ENCODE results near the gene MACC1. TPM values are rescaled to one million over a fixed set of nuclear protein-coding genes. Genes with fewer than 3 reads are reported as not detected.

The MACC1 gene
- total RNA-seq, 2 experiments from 2014 or later = 0.10 TPM

GRCh38 chr7:20238194-20238753, 21.1 kb upstream of the MACC1 start:
- no peak for DNase-seq
- H3K27me3 Mint-ChIP-seq = peaks cover 7% of the 10 kb centered on the region
- no peaks in the 10 kb centered on the region for H3K36me3 Mint-ChIP-seq
- intact Hi-C loops (cut with micrococcal nuclease) = loop anchor here (5.0 kb wide), 1 partner anchor 44 kb away; no protein-coding TSS in a partner anchor
- ChIA-PET CTCF (no interaction called here), POLR2A (no interaction called here)
- peaks cover 5% of the 10 kb centered on the region for H3K4me1 Mint-ChIP-seq (ENCODE audit: low read depth)
- H3K27ac Mint-ChIP-seq = no peak overlapping the region
- H3K9me3 Mint-ChIP-seq = no peaks in the 10 kb centered on the region
- H3K4me3 Mint-ChIP-seq = no peak overlapping the region

GRCh38 chr7:20237464-20238193, 20.4 kb upstream of the MACC1 start:
- ChIA-PET CTCF (no interaction called here), POLR2A (interaction anchor here (0.6 kb wide), 1 partner anchor 120 kb away, joined by 3 read pairs; no protein-coding TSS in a partner anchor)
- intact Hi-C loops (cut with micrococcal nuclease) = loop anchor here (5.0 kb wide), 1 partner anchor 45 kb away; no protein-coding TSS in a partner anchor
- Mint-ChIP-seq H3K27ac (no peak overlapping the region), H3K27me3 (peaks cover 7% of the 10 kb centered on the region), H3K4me1 (ENCODE audit: low read depth) (peaks cover 5% of the 10 kb centered on the region), H3K4me3 (no peak overlapping the region), H3K36me3 (no peaks in the 10 kb centered on the region), H3K9me3 (no peaks in the 10 kb centered on the region)
- no peak for DNase-seq

- Mint-ChIP-seq H3K36me3 (no peaks in the 10 kb centered on the region), H3K4me3 (no peak overlapping the region), H3K4me1 (ENCODE audit: low read depth) (peaks cover 5% of the 10 kb centered on the region), H3K27me3 (peaks cover 7% of the 10 kb centered on the region), H3K27ac (no peak overlapping the region), H3K9me3 (no peaks in the 10 kb centered on the region)
- intact Hi-C loops (cut with micrococcal nuclease) = loop anchor here (5.0 kb wide), 1 partner anchor 46 kb away; no protein-coding TSS in a partner anchor
- ChIA-PET POLR2A (no interaction called here), CTCF (no interaction called here)
- DNase-seq = no peak
Measured at GRCh38 chr7:20236790-20237189, 19.6 kb upstream of the MACC1 start.

GRCh38 chr7:20236043-20236442, 18.9 kb upstream of the MACC1 start:
- Mint-ChIP-seq H3K27me3 (peaks cover 7% of the 10 kb centered on the region), H3K4me3 (no peak overlapping the region), H3K36me3 (no peaks in the 10 kb centered on the region), H3K4me1 (ENCODE audit: low read depth) (peaks cover 5% of the 10 kb centered on the region), H3K9me3 (no peaks in the 10 kb centered on the region), H3K27ac (no peak overlapping the region)
- ChIA-PET CTCF (no interaction called here), POLR2A (no interaction called here)
- intact Hi-C loops (cut with micrococcal nuclease) = loop anchor here (5.0 kb wide), 1 partner anchor 46 kb away; no protein-coding TSS in a partner anchor
- DNase-seq = no peak

- Mint-ChIP-seq H3K4me3 (no peak overlapping the region), H3K9me3 (no peaks in the 10 kb centered on the region), H3K27me3 (peaks cover 7% of the 10 kb centered on the region), H3K4me1 (ENCODE audit: low read depth) (peaks cover 5% of the 10 kb centered on the region), H3K27ac (no peak overlapping the region), H3K36me3 (no peaks in the 10 kb centered on the region)
- POLR2A ChIA-PET = no interaction called here
- DNase-seq = no peak
- CTCF ChIA-PET = no interaction called here
- intact Hi-C loops (cut with micrococcal nuclease) = loop anchor here (5.0 kb wide), 1 partner anchor 47 kb away; no protein-coding TSS in a partner anchor
Measured at GRCh38 chr7:20235288-20235687, 18.1 kb upstream of the MACC1 start.

- ChIA-PET CTCF (no interaction called here), POLR2A (no interaction called here)
- Mint-ChIP-seq H3K4me3 (no peak overlapping the region), H3K4me1 (ENCODE audit: low read depth) (no peaks in the 10 kb centered on the region), H3K36me3 (no peaks in the 10 kb centered on the region), H3K9me3 (no peaks in the 10 kb centered on the region), H3K27me3 (peaks cover 7% of the 10 kb centered on the region), H3K27ac (no peak overlapping the region)
- no peak for DNase-seq
- intact Hi-C loops (cut with micrococcal nuclease) = no loop called here
Measured at GRCh38 chr7:20233362-20233761, 16.2 kb upstream of the MACC1 start.

- POLR2A ChIA-PET = no interaction called here
Measured at GRCh38 chr7:20232848-20233247, 15.7 kb upstream of the MACC1 start.

GRCh38 chr7:20229646-20230500, 12.7 kb upstream of the MACC1 start:
- DNase-seq = no peak
- ChIA-PET POLR2A (no interaction called here), CTCF (no interaction called here)
- no peaks in the 10 kb centered on the region for H3K9me3 Mint-ChIP-seq
- intact Hi-C loops (cut with micrococcal nuclease) = no loop called here
- no peak overlapping the region for H3K27ac Mint-ChIP-seq
- H3K4me1 Mint-ChIP-seq (ENCODE audit: low read depth) = no peaks in the 10 kb centered on the region
- H3K36me3 Mint-ChIP-seq = no peaks in the 10 kb centered on the region
- H3K4me3 Mint-ChIP-seq = no peak overlapping the region
- H3K27me3 Mint-ChIP-seq = peaks cover 2% of the 10 kb centered on the region

More at GRCh38 chr7:20232848-20233247, 15.7 kb upstream of the MACC1 start:
- no peaks in the 10 kb centered on the region for H3K9me3 Mint-ChIP-seq
- no peaks in the 10 kb centered on the region for H3K4me1 Mint-ChIP-seq (ENCODE audit: low read depth)
- CTCF ChIA-PET = no interaction called here
- no peak for DNase-seq
- H3K4me3 Mint-ChIP-seq = no peak overlapping the region
- H3K36me3 Mint-ChIP-seq = no peaks in the 10 kb centered on the region
- intact Hi-C loops (cut with micrococcal nuclease) = no loop called here
- H3K27ac Mint-ChIP-seq = no peak overlapping the region
- peaks cover 7% of the 10 kb centered on the region for H3K27me3 Mint-ChIP-seq

GRCh38 chr7:20229081-20229480, 11.9 kb upstream of the MACC1 start:
- H3K4me1 Mint-ChIP-seq (ENCODE audit: low read depth) = no peaks in the 10 kb centered on the region
- H3K36me3 Mint-ChIP-seq = no peaks in the 10 kb centered on the region
- POLR2A ChIA-PET = no interaction called here
- H3K27me3 Mint-ChIP-seq = no peaks in the 10 kb centered on the region
- intact Hi-C loops (cut with micrococcal nuclease) = no loop called here
- H3K4me3 Mint-ChIP-seq = no peak overlapping the region
- H3K9me3 Mint-ChIP-seq = no peaks in the 10 kb centered on the region
- CTCF ChIA-PET = no interaction called here
- H3K27ac Mint-ChIP-seq = no peak overlapping the region
- no peak for DNase-seq

- POLR2A ChIA-PET = no interaction called here
- Mint-ChIP-seq H3K27me3 (no peaks in the 10 kb centered on the region), H3K27ac (no peak overlapping the region), H3K4me3 (no peak overlapping the region), H3K4me1 (ENCODE audit: low read depth) (no peaks in the 10 kb centered on the region), H3K9me3 (no peaks in the 10 kb centered on the region), H3K36me3 (no peaks in the 10 kb centered on the region)
- CTCF ChIA-PET = no interaction called here
- intact Hi-C loops (cut with micrococcal nuclease) = no loop called here
- DNase-seq = no peak
Measured at GRCh38 chr7:20228654-20229053, 11.5 kb upstream of the MACC1 start.

GRCh38 chr7:20227291-20227795, 10.2 kb upstream of the MACC1 start:
- intact Hi-C loops (cut with micrococcal nuclease) = no loop called here
- ChIA-PET CTCF (no interaction called here), POLR2A (no interaction called here)
- Mint-ChIP-seq H3K4me1 (ENCODE audit: low read depth) (no peaks in the 10 kb centered on the region), H3K4me3 (no peak overlapping the region), H3K36me3 (no peaks in the 10 kb centered on the region), H3K27me3 (no peaks in the 10 kb centered on the region), H3K27ac (no peak overlapping the region), H3K9me3 (no peaks in the 10 kb centered on the region)
- DNase-seq = no peak

- Mint-ChIP-seq H3K27me3 (no peaks in the 10 kb centered on the region), H3K4me3 (no peak overlapping the region), H3K27ac (no peak overlapping the region), H3K4me1 (ENCODE audit: low read depth) (no peaks in the 10 kb centered on the region), H3K36me3 (no peaks in the 10 kb centered on the region), H3K9me3 (no peaks in the 10 kb centered on the region)
- CTCF ChIA-PET = no interaction called here
- POLR2A ChIA-PET = no interaction called here
- intact Hi-C loops (cut with micrococcal nuclease) = no loop called here
- DNase-seq = no peak
Measured at GRCh38 chr7:20226860-20227259, 9.7 kb upstream of the MACC1 start.

Measured in activated CD4-positive, alpha-beta memory T cell treated with anti-CD3 and anti-CD28 coated beads for 36 hours (primary cell).